K562 (cell line): ENCODE data around the gene BLM. TPM values are rescaled to one million over a fixed set of nuclear protein-coding genes. Genes with fewer than 3 reads are reported as not detected.

Experiments
- E2F4 ChIP-seq: sonication (generic); formaldehyde crosslinking; IDR thresholded peaks from 2 replicates; pipeline ENCODE4 v1.8.0; 2022; ENCODE audit warnings: mild to moderate bottlenecking, low read depth, missing genetic modification reagents
- FOXA3 ChIP-seq, 2 experiments: fragments of 450-650 bp in 1 of 2; sonication (generic) in 1 of 2; formaldehyde crosslinking; IDR thresholded peaks in 1 of 2; conservative IDR thresholded peaks in 1 of 2; 2 replicates each; pipeline versions ENCODE4 v1.4.0 to v1.8.0; 2020 to 2022; ENCODE audit warnings: mild to moderate bottlenecking in 2 of 2, missing genetic modification reagents in 1 of 2
- FOXM1 ChIP-seq, 2 experiments: fragments of 450-650 bp in 1 of 2; sonication (generic) in 1 of 2; formaldehyde crosslinking in 1 of 2; IDR thresholded peaks; 2 replicates each; pipeline versions ENCODE4 v1.6.1 to v1.9.0; 2017 to 2022; ENCODE audit warnings: low read depth in 2 of 2, mild to moderate bottlenecking in 2 of 2, missing genetic modification reagents in 1 of 2, moderate library complexity in 1 of 2
- GABPB1 ChIP-seq: sonication (generic); formaldehyde crosslinking; IDR thresholded peaks from 2 replicates; pipeline ENCODE4 v1.8.0; 2022; ENCODE audit warnings: mild to moderate bottlenecking, missing genetic modification reagents
- HMGXB4 ChIP-seq: sonication (generic); formaldehyde crosslinking; IDR thresholded peaks from 2 replicates; pipeline ENCODE4 v1.8.1; 2023; ENCODE audit warnings: mild to moderate bottlenecking, missing genetic modification reagents
- JUN ChIP-seq, 2 experiments: sonication (generic) in 1 of 2; formaldehyde crosslinking in 1 of 2; IDR thresholded peaks; 2 replicates each; pipeline versions ENCODE4 v1.6.1 to v1.8.0; 2012 to 2022; ENCODE audit warnings: borderline replicate concordance in 2 of 2, mild to moderate bottlenecking in 2 of 2, improper control_type of control experiment in 1 of 2, low read depth in 1 of 2, low read length in 1 of 2, missing genetic modification reagents in 1 of 2
- MLX ChIP-seq, 2 experiments: fragments of 450-650 bp in 1 of 2; sonication (generic) in 1 of 2; formaldehyde crosslinking; conservative IDR thresholded peaks; 2 replicates each; pipeline versions ENCODE4 v1.4.0 to v1.8.1; 2020 to 2022; ENCODE audit warnings: mild to moderate bottlenecking in 1 of 2, missing genetic modification reagents in 1 of 2
- MTA2 ChIP-seq: fragments of 450-650 bp; IDR thresholded peaks from 2 replicates; pipeline ENCODE4 v1.6.1; 2016; ENCODE audit warnings: low read depth
- NFYB ChIP-seq: IDR thresholded peaks from 2 replicates; pipeline ENCODE4 v1.6.1; 2011; ENCODE audit warnings: mild to moderate bottlenecking, moderate library complexity; ENCODE audit not compliant: insufficient read length; ENCODE audit errors: extremely low read depth
- SETDB1 ChIP-seq: IDR thresholded peaks from one replicate; pipeline ENCODE4 v1.6.1; 2012; ENCODE audit warnings: low read length, control low read depth, inconsistent platforms
- SMARCB1 ChIP-seq: IDR thresholded peaks from 2 replicates; pipeline ENCODE4 v1.6.1; 2011; ENCODE audit warnings: improper control_type of control experiment, low read depth; ENCODE audit not compliant: insufficient read length
- THRAP3 ChIP-seq: fragments of 450-650 bp; IDR thresholded peaks from 2 replicates; pipeline ENCODE4 v1.6.1; 2016; ENCODE audit warnings: mild to moderate bottlenecking, inconsistent platforms, borderline replicate concordance
- ZFP1 ChIP-seq: fragments of 450-650 bp; formaldehyde crosslinking; IDR thresholded peaks from 2 replicates; pipeline ENCODE4 v1.4.0; 2020; ENCODE audit warnings: mild to moderate bottlenecking, mixed read lengths
- ZNF282 ChIP-seq: sonication (generic); formaldehyde crosslinking; IDR thresholded peaks from 2 replicates; pipeline ENCODE4 v1.8.1; 2023; ENCODE audit warnings: missing genetic modification reagents
- ZNF318 ChIP-seq, 2 experiments: fragments of 450-650 bp; IDR thresholded peaks; 2 replicates each; pipeline ENCODE4 v1.6.1; 2016; ENCODE audit warnings: mild to moderate bottlenecking in 2 of 2, borderline replicate concordance in 1 of 2, low read depth in 1 of 2, moderate library complexity in 1 of 2
- ZNF445 ChIP-seq: fragments of 250-450 bp; sonication (Bioruptor Pico); IDR thresholded peaks from 2 replicates; pipeline ENCODE4 v1.4.0; 2020; ENCODE audit warnings: low read depth, mild to moderate bottlenecking, moderate library complexity
- polyA plus RNA-seq, 8 experiments: library from polyadenylated mRNA; depleted of rRNA in 4 of 8; stranded (reverse) in 5 of 8; unstranded in 3 of 8; fragments of >200 nt; fragmentation: Nextera tagmentation in 2 of 8; fragmentation: Illumina TruSeq in 1 of 8; extraction: Ambion mirVana in 2 of 8; extraction: Trizol in 1 of 8; gene quantifications; 2 replicates each; pipeline versions ENCODE4 v1.2.1 to v1.2.3, GENCODE V29; 2011 to 2014; ENCODE audit warnings: inconsistent platforms in 1 of 8, missing spikeins in 1 of 8
- total RNA-seq, 7 experiments: library from RNA; depleted of rRNA in 6 of 7; stranded (reverse); fragments of >200 nt in 6 of 7; fragmentation: Illumina TruSeq in 2 of 7; extraction: Trizol in 2 of 7; gene quantifications; 2 replicates each; pipeline versions ENCODE4 v1.2.1 to v1.2.3, GENCODE V29; 2011 to 2021; ENCODE audit warnings: low replicate concordance in 1 of 7

Gene BLM
- total and polyA plus RNA-seq, 9 of the 15 experiments (the other 6 are each of a cell fraction or from before 2014, with no cell fraction given) = 21.0 to 56.0 (median 43.9) TPM

- TF ChIP-seq E2F4 (CRISPR knock-in tag) (no peak), ZNF282 (CRISPR knock-in tag) (no peak), SMARCB1 (no peak), NFYB (no peak), FOXM1 (IDR thresholded peaks at IDR 0.05; ENCODE audit: low read depth) (no peak), FOXM1 (CRISPR knock-in tag; IDR thresholded peaks at IDR 0.05; ENCODE audit: low read depth) (no peak), GABPB1 (CRISPR knock-in tag) (no peak), ZFP1 (no peak), HMGXB4 (CRISPR knock-in tag) (no peak), ZNF445 (no peak), MLX (CRISPR knock-in tag; conservative IDR thresholded peaks at IDR 0.05) (no peak), SETDB1 (no peak), MTA2 (no peak), JUN (IDR thresholded peaks at IDR 0.05; ENCODE audit: borderline replicate concordance, low read depth, low read length) (no peak), JUN (CRISPR knock-in tag; IDR thresholded peaks at IDR 0.05; ENCODE audit: borderline replicate concordance) (no peak), FOXA3 (CRISPR knock-in tag; conservative IDR thresholded peaks at IDR 0.05 in 1 of 2, IDR thresholded peaks at IDR 0.05 in 1 of 2) (no peak), ZNF318 (IDR thresholded peaks at IDR 0.05; ENCODE audit: borderline replicate concordance in 1 of 2, low read depth in 1 of 2) (no peak), THRAP3 (no peak)
These were observed 117.5 kb downstream of the BLM start (continued) for GRCh38 chr15:90834626-90835025.
